ENCODE data around the gene LHX2.

Gene LHX2

DNA sequence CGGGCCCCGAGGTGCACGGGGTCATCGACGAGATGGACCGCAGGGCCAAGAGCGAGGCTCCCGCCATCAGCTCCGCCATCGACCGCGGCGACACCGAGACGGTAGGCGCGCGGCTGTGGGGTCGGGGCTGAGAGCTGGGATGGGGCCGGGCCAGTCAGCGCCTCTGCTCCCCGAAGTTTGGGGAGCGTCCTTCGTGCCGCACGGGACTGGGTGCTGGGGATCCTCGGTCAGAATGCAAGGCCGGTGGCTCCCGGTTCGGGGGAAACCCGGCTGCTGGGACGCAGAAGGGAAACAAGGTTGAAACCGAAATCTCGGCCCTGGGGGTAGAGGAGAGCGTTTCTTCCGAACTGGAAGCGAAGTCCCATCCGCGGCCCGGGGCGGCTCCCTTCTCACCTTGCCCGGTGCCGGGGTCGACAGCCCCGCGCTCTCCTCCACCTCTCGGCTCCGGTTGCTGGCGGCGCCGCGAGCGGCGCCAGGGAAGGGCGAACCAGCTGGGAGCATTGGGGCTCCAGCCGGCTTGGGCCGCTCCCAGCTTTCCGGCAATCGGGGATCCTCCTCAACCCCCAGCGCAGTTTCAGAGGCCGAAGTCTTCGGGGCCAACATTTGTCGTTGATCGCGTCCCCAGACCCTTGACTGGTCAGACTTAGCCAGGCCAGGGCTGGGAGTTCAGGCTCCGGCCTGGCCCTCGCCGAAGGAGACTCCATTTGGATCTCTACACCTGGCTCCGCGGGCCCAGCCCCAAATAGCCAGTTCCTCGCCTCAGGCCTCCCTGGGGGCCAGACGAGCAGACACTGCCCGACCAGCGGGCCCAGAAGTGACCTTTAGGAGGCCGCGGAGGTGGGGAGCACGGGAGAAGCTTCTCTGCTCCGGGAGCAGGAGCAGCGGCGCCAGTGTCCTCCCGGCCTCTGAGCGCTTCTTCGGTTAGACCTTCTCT lies 1.1 kb downstream of the LHX2 start:
- in situ Hi-C loops (cut with MboI; ENCODE audit: low sequenced_read_pairs): no loop called here

DNA sequence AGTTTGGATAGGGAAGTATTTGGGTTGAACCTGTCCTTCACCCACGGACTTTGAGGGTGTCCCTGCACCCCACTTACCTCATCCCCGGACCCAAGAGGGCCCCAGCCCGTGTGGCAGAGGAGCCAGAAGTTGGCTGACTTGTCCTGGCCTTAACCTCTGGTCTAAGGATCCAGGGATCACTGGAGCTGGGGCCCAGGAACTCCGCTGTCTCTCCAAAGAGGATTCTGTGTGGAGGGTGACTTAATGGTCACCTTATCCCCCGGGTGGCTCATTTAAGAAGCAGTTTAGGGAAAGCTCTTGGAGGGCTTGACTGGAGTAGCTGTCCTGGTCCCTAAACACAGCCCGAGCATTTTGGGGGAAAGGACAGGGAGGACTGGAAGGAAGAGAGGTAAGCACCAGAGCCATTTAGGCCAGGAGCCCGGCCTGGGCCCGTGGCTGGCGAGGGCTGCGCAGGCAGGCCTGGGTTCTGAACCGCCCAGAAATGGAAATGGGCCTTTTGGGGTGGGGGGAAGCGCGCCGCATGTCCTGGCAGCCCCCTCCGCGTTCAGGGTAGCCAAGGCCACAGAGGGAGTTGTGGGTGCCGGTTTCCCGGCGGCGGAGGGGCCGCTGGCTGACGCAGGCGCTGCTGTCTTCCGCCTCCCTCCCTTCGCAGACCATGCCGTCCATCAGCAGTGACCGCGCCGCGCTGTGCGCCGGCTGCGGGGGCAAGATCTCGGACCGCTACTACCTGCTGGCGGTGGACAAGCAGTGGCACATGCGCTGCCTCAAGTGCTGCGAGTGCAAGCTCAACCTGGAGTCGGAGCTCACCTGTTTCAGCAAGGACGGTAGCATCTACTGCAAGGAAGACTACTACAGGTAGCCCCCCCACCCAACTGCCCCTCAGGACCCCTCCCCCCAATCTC lies 2.0 kb downstream of the LHX2 start:
- in situ Hi-C loops (cut with MboI; ENCODE audit: low sequenced_read_pairs): no loop called here

DNA sequence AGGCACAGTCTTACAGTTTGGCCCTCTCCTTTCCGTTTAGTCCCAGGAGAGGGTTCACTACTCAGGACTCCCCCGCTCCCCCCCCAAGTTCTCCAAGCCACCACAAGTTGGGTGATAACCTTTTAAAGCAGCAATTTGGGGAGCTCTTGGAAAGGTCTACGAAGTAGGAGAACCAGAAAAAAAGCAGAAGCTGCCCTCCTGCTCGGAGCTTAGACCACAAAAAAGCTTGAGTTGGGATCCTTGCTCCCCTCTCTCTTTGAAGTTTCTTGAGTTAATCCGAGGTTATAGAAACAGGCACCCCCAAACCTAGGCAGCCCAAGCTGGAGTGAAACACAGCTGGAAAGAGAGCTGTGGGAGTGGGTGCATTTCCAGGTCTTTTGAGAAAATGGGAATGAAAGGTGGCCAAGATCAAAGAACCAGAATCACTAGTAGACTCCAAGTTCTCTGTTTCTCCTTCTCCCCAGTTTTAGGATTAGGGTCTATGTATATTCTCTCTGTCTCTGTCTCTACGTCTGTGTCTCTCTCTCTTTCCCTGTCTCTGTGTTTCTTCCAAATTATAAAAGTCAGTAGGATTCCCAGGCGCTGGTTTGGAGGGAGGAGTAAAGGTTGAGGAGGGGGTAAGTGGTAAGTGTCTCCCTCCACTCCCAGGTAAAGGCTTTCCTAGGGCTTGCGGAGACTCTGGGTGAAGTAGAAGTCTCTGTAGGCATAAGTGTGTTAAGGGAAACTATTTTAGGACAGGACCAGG lies 2.8 kb downstream of the LHX2 start:
- in situ Hi-C loops (cut with MboI; ENCODE audit: low sequenced_read_pairs): no loop called here

DNA sequence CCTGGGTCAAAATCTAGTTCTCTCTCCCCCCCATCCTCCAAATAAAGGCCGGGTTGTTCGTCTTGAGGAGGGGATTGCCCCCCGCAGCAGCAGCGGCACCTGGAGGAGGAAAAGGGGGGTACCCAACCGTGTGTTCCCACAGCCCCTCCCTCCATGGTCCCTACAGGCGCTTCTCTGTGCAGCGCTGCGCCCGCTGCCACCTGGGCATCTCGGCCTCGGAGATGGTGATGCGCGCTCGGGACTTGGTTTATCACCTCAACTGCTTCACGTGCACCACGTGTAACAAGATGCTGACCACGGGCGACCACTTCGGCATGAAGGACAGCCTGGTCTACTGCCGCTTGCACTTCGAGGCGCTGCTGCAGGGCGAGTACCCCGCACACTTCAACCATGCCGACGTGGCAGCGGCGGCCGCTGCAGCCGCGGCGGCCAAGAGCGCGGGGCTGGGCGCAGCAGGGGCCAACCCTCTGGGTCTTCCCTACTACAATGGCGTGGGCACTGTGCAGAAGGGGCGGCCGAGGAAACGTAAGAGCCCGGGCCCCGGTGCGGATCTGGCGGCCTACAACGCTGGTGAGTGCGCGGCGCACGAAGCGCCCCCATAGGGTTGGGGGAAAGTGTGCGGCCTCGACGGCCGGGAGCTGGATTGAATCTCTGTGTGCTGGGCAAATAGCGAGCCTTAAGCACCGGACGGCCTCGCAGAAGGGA lies 3.5 kb downstream of the LHX2 start:
- in situ Hi-C loops (cut with MboI; ENCODE audit: low sequenced_read_pairs): no loop called here

DNA sequence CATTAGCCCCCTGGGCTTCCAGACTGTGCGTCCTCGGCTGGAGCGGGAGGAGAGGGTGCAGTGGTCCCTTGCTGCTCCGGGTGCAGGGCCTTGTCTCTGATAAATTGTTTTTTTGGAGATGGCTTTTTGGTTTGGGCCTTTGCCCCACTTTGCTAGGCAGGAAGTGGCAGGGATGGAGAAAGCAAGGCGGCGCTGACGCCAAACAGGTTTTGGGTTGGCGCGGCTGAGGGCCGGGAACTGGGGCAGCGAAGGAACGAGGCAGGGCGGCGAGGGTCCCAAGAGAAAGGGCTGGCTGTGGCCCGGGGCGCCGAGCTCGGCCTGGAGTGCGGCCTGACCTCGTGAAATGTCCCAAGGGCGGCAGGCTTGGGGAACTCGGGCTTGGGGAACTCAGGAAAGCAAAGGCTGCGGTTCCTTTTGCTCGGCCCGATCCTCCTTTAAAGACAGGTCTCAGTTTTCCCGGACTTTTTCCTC lies 4.1 kb downstream of the LHX2 start:
- in situ Hi-C loops (cut with MboI; ENCODE audit: low sequenced_read_pairs): no loop called here

DNA sequence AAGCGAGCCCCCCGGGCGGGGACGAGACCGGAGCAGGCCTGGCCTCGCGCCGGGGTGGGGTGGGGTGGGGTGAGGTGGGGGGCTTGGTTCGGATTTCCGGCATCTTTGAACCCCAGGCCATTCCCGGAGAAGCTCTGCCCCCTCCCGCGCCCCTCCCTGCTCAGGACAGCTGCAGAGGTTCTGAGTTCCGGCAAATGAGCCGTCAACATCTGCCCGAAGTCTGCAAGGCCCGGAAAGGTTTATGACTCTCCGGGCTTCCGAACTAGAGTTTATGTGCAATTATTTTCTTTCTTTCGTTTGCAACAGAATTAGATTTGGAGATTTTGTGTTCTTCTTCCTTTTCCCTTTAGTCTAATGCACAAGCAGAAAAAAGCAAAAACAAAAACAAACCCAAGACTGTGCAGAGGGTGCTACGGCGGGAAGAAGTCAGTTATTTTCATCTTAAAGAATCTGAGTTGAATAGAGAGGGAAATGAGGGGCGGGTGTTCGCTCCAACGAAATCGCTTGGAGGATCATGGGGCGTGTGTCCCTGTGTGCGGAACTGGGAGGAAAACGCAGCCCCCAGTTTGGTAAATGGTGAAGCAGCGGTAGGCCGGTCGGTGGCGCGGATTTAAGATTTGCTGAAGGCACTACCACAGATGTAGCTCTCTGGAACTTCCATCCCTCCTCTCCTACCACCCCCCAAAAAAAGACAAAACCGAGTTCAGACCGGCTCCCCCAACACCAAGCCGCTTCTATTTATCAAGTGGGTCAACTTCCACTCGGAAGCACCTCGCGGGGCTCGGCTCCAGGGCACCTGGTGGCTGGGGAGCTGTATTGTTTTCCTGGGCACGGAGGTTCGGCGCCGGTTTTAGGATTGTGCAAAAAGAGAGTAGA lies 4.8 kb downstream of the LHX2 start:
- in situ Hi-C loops (cut with MboI; ENCODE audit: low sequenced_read_pairs): no loop called here

DNA sequence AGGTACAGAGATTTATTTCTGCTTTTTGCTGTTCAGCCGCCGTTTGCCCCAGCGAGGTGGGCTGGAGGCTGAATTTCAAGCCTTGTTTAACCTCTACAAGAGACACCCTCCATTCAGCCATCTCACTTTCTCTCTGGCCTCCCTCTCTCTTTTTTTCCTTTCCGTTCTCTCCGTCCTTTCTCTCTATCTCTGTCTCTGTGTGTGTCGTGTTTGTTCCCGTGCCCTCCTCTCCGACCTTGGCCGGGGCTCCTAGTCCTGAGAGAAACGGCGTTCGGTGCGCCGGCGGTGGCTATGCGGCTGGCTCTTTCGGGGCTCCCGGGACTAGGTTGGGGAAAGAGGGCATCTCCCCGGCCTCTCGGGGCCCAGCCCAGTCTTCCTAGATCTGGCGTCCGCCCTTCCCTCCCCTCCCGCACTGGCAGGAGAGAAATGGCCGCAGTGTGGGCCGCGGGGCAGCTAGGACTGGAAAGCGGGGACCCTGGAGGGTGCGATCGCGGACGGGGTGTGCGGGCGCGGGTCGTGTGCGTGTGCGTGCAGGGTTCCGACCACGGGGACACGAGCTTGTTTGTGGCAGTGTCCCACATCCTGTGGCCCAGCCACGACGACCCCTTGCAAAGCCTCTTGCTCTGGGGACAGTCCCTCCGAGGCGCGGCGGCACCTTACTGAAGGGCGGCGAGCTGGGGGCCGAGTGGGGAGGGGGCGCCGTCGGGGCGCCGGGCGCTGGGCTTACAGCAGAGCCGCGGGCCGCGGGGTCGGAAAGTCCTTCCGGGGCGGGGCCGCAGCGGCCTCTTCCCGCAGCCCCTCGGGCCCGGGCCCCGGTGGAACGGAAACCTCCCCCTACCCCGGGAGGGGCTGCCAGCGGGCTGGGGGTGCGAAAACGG lies 5.7 kb downstream of the LHX2 start:
- in situ Hi-C loops (cut with MboI; ENCODE audit: low sequenced_read_pairs): no loop called here

DNA sequence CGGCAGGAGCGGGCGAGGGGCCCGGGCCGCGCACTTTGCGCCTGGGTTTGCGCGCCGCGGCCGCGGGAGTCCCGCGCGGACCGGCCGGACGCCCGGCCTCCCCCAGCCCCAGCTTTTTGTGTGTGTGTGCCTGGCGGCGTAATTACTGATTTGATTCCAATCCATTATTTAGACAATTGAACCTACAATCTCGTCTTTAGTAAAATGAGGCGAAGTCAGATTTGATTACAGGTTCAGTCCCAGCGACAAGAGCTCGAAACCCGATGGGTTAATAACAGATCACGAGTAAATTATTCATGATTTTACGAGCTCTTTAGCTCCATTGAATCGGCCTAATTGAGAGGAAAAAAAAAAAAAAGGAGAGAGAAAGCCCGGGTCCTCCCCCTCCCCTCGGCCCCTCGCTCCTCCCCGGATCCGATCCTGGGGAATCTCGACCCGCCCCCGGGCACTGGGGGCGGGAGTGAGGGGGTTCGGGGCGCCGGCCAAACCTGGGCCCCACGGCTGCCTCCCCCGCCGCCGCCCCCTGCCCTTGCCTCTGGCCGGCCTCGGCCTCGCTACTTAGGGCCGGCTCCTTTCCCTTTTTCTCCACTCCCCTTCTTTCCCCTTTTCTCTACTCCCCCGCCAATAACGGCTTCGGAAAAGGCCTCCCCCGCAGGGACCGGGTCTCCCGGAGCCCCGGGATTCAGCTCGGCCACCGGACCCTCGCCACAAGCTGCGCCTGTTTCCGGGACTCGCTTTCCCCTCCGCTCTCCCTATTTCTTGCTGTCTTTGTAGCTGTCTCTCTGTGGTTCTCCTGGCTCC lies 6.6 kb downstream of the LHX2 start:
- in situ Hi-C loops (cut with MboI; ENCODE audit: low sequenced_read_pairs): no loop called here

DNA sequence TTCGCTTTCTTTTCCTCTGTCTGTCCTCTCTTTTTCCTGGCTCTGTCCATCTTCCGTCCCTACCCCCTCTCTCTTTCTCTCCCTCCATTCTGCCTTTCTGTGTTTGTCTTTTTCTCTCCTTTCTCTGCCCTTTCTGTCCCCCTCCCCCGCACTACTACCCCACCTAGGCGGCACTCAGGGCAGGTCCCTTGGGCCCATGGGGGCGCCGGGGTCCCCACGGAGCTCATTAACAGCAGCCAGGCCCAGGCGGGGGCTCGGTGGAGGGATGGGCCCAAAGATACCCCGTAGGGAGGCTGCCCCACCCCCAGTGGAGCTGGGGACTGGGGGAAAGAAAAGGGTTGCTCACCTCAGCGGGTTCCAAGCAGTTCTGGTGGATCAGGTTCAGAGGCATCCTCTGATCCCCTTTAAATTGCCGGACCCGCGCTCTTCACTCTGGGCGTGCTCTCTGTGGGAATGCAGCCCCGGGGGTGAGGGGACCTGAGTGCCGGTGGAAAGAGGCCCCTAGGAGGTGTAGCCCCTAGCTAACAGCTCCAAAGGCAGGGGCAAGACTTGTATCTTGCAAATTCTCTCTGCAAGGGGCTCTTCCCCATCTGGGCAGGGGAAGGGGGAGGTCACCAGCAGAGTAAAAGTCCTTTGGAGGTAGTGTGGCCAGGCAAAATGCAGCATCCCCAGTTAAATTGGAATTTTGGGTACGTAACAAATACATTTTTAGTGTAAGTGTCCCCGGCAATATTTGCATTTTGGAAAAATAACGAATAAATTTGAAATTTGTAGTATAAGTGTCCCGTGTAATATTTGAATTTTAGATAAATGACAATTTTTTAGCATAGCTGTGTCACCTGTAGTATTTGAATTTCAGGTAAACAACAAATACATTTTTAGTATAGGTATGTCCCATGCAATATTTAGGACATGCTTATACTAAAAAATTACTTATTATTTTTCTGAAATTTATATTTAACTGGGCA lies 7.4 kb downstream of the LHX2 start:
- in situ Hi-C loops (cut with MboI; ENCODE audit: low sequenced_read_pairs): no loop called here

DNA sequence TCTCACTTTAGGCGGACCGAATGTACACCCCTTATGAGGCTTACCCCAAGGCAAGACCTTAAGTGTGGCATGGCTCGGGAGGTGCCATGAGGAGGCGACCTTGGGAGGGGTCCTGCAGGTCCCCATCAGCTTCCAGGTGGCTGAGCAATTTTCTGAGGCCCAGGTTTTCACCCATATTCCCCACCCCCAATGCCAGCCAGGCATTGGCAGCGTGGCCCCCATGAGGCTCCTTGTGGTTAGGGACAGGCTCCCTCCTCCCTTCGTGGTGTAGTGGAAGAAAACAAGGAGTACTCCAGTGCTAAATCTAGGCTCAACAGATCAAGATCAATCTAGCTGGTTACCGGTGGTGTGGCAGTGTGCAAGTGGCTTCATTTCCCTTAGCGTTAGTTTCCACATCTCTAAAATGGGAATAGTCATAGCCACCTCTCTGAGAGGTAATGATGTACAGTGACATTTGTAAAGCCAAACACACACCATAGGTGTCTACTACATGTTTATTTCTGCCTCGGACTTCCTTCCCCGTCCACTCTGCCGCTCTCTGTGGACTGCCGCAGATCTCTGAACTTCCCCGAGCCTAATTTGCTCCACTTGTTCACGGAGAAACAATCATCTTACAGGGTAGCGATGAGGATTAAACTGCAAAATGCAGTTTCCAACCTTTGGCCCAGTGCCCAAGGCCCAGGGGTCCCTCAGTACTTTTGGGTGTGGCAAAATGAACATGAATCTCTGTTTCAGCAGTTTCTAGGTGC lies 8.4 kb downstream of the LHX2 start:
- in situ Hi-C loops (cut with MboI; ENCODE audit: low sequenced_read_pairs): no loop called here

DNA sequence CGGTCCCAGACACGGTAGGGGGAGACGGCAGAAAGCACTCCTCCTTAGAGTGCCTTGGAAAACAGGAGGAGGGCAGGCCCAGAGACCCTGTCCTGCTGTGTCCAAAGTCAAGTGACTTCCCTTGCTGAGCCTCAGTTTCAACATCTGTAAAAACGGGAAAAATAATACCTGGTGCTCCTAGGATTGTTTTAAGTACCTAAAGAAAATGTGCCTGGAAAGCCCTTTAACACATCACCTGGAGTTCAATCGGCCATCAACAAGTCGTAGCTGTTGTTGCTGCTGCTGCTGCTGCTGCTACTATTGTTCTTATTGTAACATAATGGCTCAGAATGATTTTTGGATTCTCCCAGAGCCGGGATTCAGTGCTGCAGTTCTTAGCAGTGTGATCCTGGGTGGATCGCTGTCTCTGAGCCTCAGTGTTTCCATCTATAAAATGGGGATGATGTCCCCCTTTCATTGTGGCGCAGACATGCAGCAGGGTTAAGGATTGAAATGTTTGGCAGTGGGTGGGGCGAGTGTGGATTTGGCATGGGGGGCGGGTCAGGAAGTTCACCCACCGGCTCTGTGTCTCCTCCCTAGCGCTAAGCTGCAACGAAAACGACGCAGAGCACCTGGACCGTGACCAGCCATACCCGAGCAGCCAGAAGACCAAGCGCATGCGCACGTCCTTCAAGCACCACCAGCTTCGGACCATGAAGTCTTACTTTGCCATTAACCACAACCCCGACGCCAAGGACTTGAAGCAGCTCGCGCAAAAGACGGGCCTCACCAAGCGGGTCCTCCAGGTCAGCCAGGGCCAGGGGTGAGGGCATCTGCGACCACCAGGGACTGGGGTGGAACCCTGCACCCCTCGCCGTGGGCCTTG lies 9.2 kb downstream of the LHX2 start:
- in situ Hi-C loops (cut with MboI; ENCODE audit: low sequenced_read_pairs): no loop called here

DNA sequence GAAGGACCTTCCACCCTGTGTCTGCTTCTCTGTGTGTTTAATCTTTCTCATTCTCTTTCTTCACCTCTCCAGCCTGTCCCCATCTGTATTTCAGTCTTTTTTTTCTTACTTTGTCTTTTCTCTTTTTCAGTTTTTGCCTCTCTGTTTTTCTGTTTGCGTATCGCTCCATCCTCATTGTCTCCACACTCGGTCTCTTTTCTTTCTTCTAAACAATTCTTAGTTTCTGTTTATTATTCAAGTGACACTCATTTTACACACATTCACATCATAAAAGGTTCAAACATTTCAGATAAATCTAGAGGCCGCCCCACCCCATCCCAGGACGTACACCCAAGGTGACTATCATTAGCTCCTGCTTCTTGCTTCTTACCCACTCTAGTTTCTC lies 9.8 kb downstream of the LHX2 start:
- in situ Hi-C loops (cut with MboI; ENCODE audit: low sequenced_read_pairs): no loop called here

DNA sequence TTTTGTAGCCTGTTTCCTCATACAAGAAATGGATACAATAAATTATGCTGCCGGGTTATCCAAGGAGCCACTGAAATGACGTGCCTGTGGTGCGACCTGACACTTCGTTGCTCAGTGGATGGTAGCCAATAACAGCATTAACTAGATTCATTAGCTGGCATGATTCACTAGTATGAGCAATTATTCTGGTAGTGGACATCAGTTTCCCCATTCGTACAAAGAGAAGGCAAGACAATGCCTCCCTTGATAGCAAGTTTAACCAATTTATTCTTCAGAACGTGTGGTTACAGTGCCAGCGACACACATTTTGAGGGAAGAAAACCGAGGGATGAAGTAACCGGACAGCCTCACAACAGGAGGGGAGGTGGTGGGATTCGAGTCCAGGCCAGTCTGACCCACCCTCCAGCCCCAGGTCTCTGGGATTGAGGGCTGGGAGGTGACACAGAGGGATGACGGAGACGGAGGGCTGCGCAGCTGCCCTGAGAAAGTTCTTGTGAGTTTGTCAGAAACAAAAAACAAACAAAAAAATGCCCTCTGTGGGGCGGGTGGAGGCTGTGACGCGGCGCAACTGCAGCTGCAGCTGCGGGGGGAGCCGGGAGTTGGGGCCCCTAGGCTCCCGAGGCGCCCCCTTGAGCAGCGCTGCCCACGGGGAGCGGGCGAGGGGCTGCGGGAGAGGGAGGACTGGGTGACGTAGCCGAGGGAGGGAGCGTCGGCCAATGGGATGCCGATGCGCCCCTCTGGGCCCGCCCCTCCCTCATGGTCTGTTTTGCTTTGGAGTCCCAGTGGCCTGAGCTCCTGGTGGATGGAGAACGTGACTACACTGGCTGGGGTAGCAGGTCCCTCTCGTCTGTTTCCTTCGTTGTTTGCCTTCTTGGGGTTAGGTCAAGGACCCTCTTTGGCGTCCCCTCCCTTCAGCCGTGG lies 10.9 kb downstream of the LHX2 start:
- in situ Hi-C loops (cut with MboI; ENCODE audit: low sequenced_read_pairs): no loop called here

DNA sequence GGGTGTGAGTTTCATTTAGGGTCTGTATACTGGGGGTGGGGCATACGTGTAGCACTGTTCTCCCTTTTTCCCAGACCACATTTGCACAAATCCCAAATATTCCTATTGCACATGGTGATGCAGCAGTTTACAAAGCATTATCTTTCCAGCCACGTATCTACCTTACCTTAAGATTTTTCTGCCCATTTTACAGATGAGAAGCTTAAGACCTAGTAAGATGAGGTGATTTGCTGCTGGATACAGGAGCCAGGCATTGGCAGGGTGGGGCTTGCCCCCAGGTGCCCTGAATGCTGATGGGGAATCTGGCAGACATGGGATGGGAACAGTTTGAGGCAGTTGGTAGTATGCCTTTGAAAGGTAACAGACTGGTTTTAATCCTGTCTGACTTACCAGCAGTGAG lies 12.5 kb downstream of the LHX2 start:
- in situ Hi-C loops (cut with MboI; ENCODE audit: low sequenced_read_pairs): no loop called here

Measured in HL-60/S4 (cell line).